H9 (cell line): Measurements from ENCODE around the gene VPS13C. TPM values are rescaled to one million over a fixed set of nuclear protein-coding genes. Genes with fewer than 3 reads are reported as not detected.
"Not testable (repeated sequence)": the region's sequence is repeated elsewhere in the genome, so short reads cannot be mapped to it uniquely, and the experiment has no call there.

Experiments used
- DNase-seq: peaks from one replicate; pipeline ENCODE4 v3.0.0-alpha.2; 2017
- H2AFZ ChIP-seq: one replicate; pipeline ENCODE4 v1.6.1; 2013; ENCODE audit warnings: mild to moderate bottlenecking, low read length, control low read depth, moderate library complexity
- H2AK5ac ChIP-seq: 2 replicates; pipeline ENCODE4 v1.6.1; 2013; ENCODE audit warnings: low read length, control low read depth, mixed read lengths; ENCODE audit not compliant: insufficient read length
- H2BK120ac ChIP-seq: one replicate; pipeline ENCODE4 v1.6.1; 2013; ENCODE audit warnings: low read depth, mild to moderate bottlenecking, low read length, control low read depth, inconsistent platforms; ENCODE audit not compliant: poor library complexity, severe bottlenecking
- H2BK12ac ChIP-seq: 2 replicates; pipeline ENCODE4 v1.6.1; 2013; ENCODE audit warnings: low read length, control low read depth, mixed read lengths, low read depth; ENCODE audit not compliant: insufficient read length
- H2BK15ac ChIP-seq: 2 replicates; pipeline ENCODE4 v1.6.1; 2013; ENCODE audit warnings: low read depth, low read length, control low read depth
- H2BK20ac ChIP-seq: one replicate; pipeline ENCODE4 v1.6.1; 2013; ENCODE audit warnings: low read depth, mild to moderate bottlenecking, low read length, control low read depth, inconsistent platforms; ENCODE audit not compliant: poor library complexity, severe bottlenecking
- H2BK5ac ChIP-seq: 2 replicates; pipeline ENCODE4 v1.6.1; 2013; ENCODE audit warnings: low read length, control low read depth, mixed read lengths; ENCODE audit not compliant: insufficient read length
- H3K14ac ChIP-seq: 2 replicates; pipeline ENCODE4 v1.6.1; 2013; ENCODE audit warnings: low read length, control low read depth; ENCODE audit not compliant: insufficient read depth
- H3K18ac ChIP-seq: 2 replicates; pipeline ENCODE4 v1.6.1; 2013; ENCODE audit warnings: low read depth, mild to moderate bottlenecking, mixed read lengths, low read length, control low read depth; ENCODE audit not compliant: insufficient read length
- H3K23ac ChIP-seq: 2 replicates; pipeline ENCODE4 v1.6.1; 2013; ENCODE audit warnings: low read length, control low read depth, mixed read lengths, low read depth; ENCODE audit not compliant: insufficient read length
- H3K23me2 ChIP-seq: 2 replicates; pipeline ENCODE4 v1.6.1; 2013; ENCODE audit warnings: low read depth, mild to moderate bottlenecking, mixed read lengths, low read length, control low read depth; ENCODE audit not compliant: insufficient read length, poor library complexity, severe bottlenecking
- H3K27ac ChIP-seq: 2 replicates; pipeline ENCODE4 v1.5.1; 2013; ENCODE audit warnings: low read length, control low read depth, mixed read lengths, low read depth; ENCODE audit not compliant: insufficient read length
- H3K27me3 ChIP-seq: 2 replicates; pipeline ENCODE4 v1.6.1; 2013; ENCODE audit warnings: low read length, control low read depth, inconsistent platforms; ENCODE audit not compliant: insufficient read depth
- H3K4ac ChIP-seq: 2 replicates; pipeline ENCODE4 v1.6.1; 2013; ENCODE audit warnings: low read depth, mild to moderate bottlenecking, control low read depth, inconsistent platforms, low read length, moderate library complexity
- H3K4me1 ChIP-seq: 2 replicates; pipeline ENCODE4 v1.6.1; 2013; ENCODE audit warnings: low read length, control low read depth, inconsistent platforms; ENCODE audit not compliant: insufficient read depth
- H3K4me2 ChIP-seq: 2 replicates; pipeline ENCODE4 v1.6.1; 2013; ENCODE audit warnings: low read length, control low read depth, mixed read lengths; ENCODE audit not compliant: insufficient read length, insufficient read depth
- H3K56ac ChIP-seq: 2 replicates; pipeline ENCODE4 v1.6.1; 2013; ENCODE audit warnings: low read depth, mild to moderate bottlenecking, mixed read lengths, low read length, control low read depth; ENCODE audit not compliant: insufficient read length
- H3K79me1 ChIP-seq: 2 replicates; pipeline ENCODE4 v1.6.1; 2013; ENCODE audit warnings: low read depth, mild to moderate bottlenecking, moderate library complexity, low read length, control low read depth, inconsistent platforms; ENCODE audit not compliant: insufficient read depth, poor library complexity, severe bottlenecking
- H3K79me2 ChIP-seq: 2 replicates; pipeline ENCODE4 v1.6.1; 2013; ENCODE audit warnings: low read length, control low read depth, inconsistent platforms; ENCODE audit not compliant: insufficient read depth
- H3K9ac ChIP-seq: 2 replicates; pipeline ENCODE4 v1.6.1; 2013; ENCODE audit warnings: low read length, control low read depth, mixed read lengths; ENCODE audit not compliant: insufficient read length; ENCODE audit errors: extremely low read depth
- H3K9me3 ChIP-seq: one replicate; pipeline ENCODE4 v1.6.1; 2013; ENCODE audit warnings: low read depth, low read length, inconsistent platforms; ENCODE audit not compliant: control insufficient read depth
- H3T11ph ChIP-seq: one replicate; pipeline ENCODE4 v1.6.1; 2013; ENCODE audit warnings: mild to moderate bottlenecking, low read length, control low read depth, inconsistent platforms
- H4K20me1 ChIP-seq: one replicate; pipeline ENCODE4 v1.6.1; 2013; ENCODE audit not compliant: control insufficient read depth, insufficient read length, insufficient read depth
- H4K5ac ChIP-seq: 2 replicates; pipeline ENCODE4 v1.6.1; 2013; ENCODE audit warnings: low read depth, mild to moderate bottlenecking, mixed read lengths, low read length, control low read depth; ENCODE audit not compliant: insufficient read length
- H4K8ac ChIP-seq: replicated peaks from 2 replicates; pipeline ENCODE4 v1.6.1; 2013; ENCODE audit warnings: low read length, control low read depth, mixed read lengths, low read depth; ENCODE audit not compliant: insufficient read length
- H4K91ac ChIP-seq: 2 replicates; pipeline ENCODE4 v1.6.1; 2013; ENCODE audit warnings: low read depth, mild to moderate bottlenecking, moderate library complexity, mixed read lengths, low read length, control low read depth; ENCODE audit not compliant: insufficient read length
- H3K27ac Mint-ChIP-seq, 3 experiments: 2 replicates in 2 of 3; 3 replicates in 1 of 3; pipeline ENCODE4 v1.8.0; 2020 to 2021; ENCODE audit warnings: mixed read lengths in 3 of 3, mild to moderate bottlenecking in 1 of 3, moderate library complexity in 1 of 3
- H3K27me3 Mint-ChIP-seq: 2 replicates; pipeline ENCODE4 v1.8.0; 2021; ENCODE audit warnings: low read depth, mild to moderate bottlenecking, moderate library complexity, mixed read lengths
- H3K36me3 Mint-ChIP-seq, 3 experiments: 2 replicates in 2 of 3; 3 replicates in 1 of 3; pipeline ENCODE4 v1.8.0; 2020 to 2021; ENCODE audit warnings: low read depth in 3 of 3, mixed read lengths in 3 of 3; ENCODE audit not compliant: insufficient read depth in 1 of 3
- H3K4me1 Mint-ChIP-seq, 2 experiments: 2 replicates each; pipeline ENCODE4 v1.8.0; 2020; ENCODE audit warnings: mixed read lengths in 2 of 2
- H3K4me3 Mint-ChIP-seq, 2 experiments: 2 replicates in 1 of 2; 3 replicates in 1 of 2; pipeline ENCODE4 v1.8.0; 2020 to 2021; ENCODE audit warnings: mild to moderate bottlenecking in 2 of 2, mixed read lengths in 2 of 2, moderate library complexity in 1 of 2
- H3K9me3 Mint-ChIP-seq, 2 experiments: 2 replicates in 1 of 2; 3 replicates in 1 of 2; pipeline ENCODE4 v1.8.0; 2020; ENCODE audit warnings: mild to moderate bottlenecking in 2 of 2, mixed read lengths in 2 of 2, moderate library complexity in 1 of 2
- WGBS: extraction: QIAGEN DNeasy Blood & Tissue Kit; methylation state at CpG from one replicate; pipeline ENCODE4 v1.1.7; 2013; ENCODE audit warnings: missing lambda C conversion rate, low lambda C conversion rate, mixed read lengths; ENCODE audit not compliant: insufficient read length; ENCODE audit errors: extremely low coverage; 5-methylcytosine and 5-hydroxymethylcytosine counted together
- total RNA-seq: library from RNA; stranded (reverse); gene quantifications from 2 replicates; pipeline ENCODE4 v1.2.1, GENCODE V29; 2021
- TF ChIP-seq, protein P1 (sequence below): fragments of 200-600 bp; sonication (generic); conservative IDR thresholded peaks from 3 replicates; pipeline ENCODE4 v1.8.0; 2021; ENCODE audit warnings: antibody characterized with exemption, mild to moderate bottlenecking

The VPS13C gene
- total RNA-seq, 1 experiment from 2014 or later: 14.2 TPM

DNA sequence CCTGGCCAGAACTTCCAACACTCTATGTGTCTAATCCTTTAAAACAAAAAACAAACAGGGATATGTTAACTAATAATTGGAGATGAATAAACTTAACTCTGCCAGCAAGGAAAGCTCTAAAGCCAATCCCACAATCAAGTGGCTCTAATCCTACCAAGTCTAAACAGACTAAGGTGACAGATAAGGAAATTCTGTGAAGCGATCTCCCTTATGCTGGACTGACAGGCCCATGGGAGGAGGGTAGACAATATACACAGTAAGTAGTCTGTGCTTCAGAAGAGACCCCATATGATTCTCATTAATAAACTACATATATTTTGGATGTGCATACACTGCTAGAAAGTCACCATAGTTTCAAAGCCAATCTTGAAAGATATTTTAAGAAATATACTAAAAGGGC, 10.1 kb downstream of the VPS13C start:
- H3K27ac Mint-ChIP-seq: no peak overlapping the region
- no peaks in the 10 kb centered on the region for H3K4me1 ChIP-seq
- H3K23ac ChIP-seq: no peak overlapping the region
- no peaks in the 10 kb centered on the region for H3K9me3 ChIP-seq
- no peak overlapping the region for H3K4me3 Mint-ChIP-seq
- H2BK12ac ChIP-seq: no peak overlapping the region
- H2BK5ac ChIP-seq: no peak overlapping the region
- no peak overlapping the region for H2BK20ac ChIP-seq
- no peak overlapping the region for H3K4ac ChIP-seq
- H2AK5ac ChIP-seq: no peak overlapping the region
- no peak overlapping the region for H4K5ac ChIP-seq
- H2AFZ ChIP-seq: no peak overlapping the region
- H4K91ac ChIP-seq: no peak overlapping the region
- H3K9me3 Mint-ChIP-seq: 0 out of 5 replicates have a peak, but pooled peaks cover 0 to 2% of the 10 kb centered on the region in 2 experiments
- no peak overlapping the region for H3K9ac ChIP-seq
- peaks cover 2% of the 10 kb centered on the region for H3K79me1 ChIP-seq
- TF ChIP-seq, protein P1, sequence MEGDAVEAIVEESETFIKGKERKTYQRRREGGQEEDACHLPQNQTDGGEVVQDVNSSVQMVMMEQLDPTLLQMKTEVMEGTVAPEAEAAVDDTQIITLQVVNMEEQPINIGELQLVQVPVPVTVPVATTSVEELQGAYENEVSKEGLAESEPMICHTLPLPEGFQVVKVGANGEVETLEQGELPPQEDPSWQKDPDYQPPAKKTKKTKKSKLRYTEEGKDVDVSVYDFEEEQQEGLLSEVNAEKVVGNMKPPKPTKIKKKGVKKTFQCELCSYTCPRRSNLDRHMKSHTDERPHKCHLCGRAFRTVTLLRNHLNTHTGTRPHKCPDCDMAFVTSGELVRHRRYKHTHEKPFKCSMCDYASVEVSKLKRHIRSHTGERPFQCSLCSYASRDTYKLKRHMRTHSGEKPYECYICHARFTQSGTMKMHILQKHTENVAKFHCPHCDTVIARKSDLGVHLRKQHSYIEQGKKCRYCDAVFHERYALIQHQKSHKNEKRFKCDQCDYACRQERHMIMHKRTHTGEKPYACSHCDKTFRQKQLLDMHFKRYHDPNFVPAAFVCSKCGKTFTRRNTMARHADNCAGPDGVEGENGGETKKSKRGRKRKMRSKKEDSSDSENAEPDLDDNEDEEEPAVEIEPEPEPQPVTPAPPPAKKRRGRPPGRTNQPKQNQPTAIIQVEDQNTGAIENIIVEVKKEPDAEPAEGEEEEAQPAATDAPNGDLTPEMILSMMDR: no peak
- H3K36me3 Mint-ChIP-seq: peaks cover 2 to 3% (median 3%) of the 10 kb centered on the region in 3 experiments; a peak in 5 of 7 replicates
- H3K79me2 ChIP-seq: 0 out of 2 replicates have a peak, but pooled peaks cover 2% of the 10 kb centered on the region
- H3K18ac ChIP-seq: no peak overlapping the region
- H4K8ac ChIP-seq: no peak overlapping the region
- no peak for DNase-seq
- no peak overlapping the region for H3K4me2 ChIP-seq
- H4K20me1 ChIP-seq: no peaks in the 10 kb centered on the region
- H3K23me2 ChIP-seq: no peaks in the 10 kb centered on the region
- WGBS: no CpG with 5 or more reads among the region's 1 CpG
- no peak overlapping the region for H2BK15ac ChIP-seq
- H3K27ac ChIP-seq: no peak overlapping the region
- H3K14ac ChIP-seq: no peak overlapping the region
- no peaks in the 10 kb centered on the region for H3K27me3 Mint-ChIP-seq
- H3K56ac ChIP-seq: no peak overlapping the region
- H3K4me1 Mint-ChIP-seq: no peaks in the 10 kb centered on the region
- no peak overlapping the region for H3T11ph ChIP-seq
- H3K27me3 ChIP-seq: no peaks in the 10 kb centered on the region
- H2BK120ac ChIP-seq: no peak overlapping the region

DNA sequence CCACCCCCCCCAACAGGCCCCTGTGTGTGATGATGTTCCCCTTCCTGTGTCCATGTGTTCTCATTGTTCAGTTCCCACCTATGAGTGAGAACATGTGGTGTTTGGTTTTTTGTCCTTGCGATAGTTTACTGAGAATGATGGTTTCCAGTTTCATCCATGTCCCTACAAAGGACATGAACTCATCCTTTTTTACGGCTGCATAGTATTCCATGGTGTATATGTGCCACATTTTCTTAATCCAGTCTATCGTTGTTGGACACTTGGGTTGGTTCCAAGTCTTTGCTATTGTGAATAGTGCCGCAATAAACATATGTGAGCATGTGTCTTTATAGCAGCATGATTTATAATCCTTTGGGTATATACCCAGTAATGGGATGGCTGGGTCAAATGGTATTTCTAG, 12.0 kb downstream of the VPS13C start:
- not testable (repeated sequence) for H3K9ac ChIP-seq, H3K4me2 ChIP-seq, H3K9me3 ChIP-seq, H3K79me1 ChIP-seq, H2BK12ac ChIP-seq, H3K27me3 Mint-ChIP-seq, H3K4me1 Mint-ChIP-seq, H3K23me2 ChIP-seq, H3K18ac ChIP-seq, H3K27ac Mint-ChIP-seq, H2BK15ac ChIP-seq, H3K23ac ChIP-seq, H3K27me3 ChIP-seq, H4K5ac ChIP-seq, H3K4me3 Mint-ChIP-seq, H3T11ph ChIP-seq, H3K79me2 ChIP-seq, H2BK120ac ChIP-seq, H3K14ac ChIP-seq, H2BK5ac ChIP-seq, H4K8ac ChIP-seq, H2AFZ ChIP-seq, H4K20me1 ChIP-seq, H3K4ac ChIP-seq, H2BK20ac ChIP-seq, H4K91ac ChIP-seq, H3K56ac ChIP-seq, DNase-seq, H3K36me3 Mint-ChIP-seq, H2AK5ac ChIP-seq, H3K9me3 Mint-ChIP-seq, H3K27ac ChIP-seq, H3K4me1 ChIP-seq
- no CpG with 5 or more reads among the region's 4 CpGs for WGBS
